ENCODE data around the gene IL22RA2.

- TF ChIP-seq, protein P1, sequence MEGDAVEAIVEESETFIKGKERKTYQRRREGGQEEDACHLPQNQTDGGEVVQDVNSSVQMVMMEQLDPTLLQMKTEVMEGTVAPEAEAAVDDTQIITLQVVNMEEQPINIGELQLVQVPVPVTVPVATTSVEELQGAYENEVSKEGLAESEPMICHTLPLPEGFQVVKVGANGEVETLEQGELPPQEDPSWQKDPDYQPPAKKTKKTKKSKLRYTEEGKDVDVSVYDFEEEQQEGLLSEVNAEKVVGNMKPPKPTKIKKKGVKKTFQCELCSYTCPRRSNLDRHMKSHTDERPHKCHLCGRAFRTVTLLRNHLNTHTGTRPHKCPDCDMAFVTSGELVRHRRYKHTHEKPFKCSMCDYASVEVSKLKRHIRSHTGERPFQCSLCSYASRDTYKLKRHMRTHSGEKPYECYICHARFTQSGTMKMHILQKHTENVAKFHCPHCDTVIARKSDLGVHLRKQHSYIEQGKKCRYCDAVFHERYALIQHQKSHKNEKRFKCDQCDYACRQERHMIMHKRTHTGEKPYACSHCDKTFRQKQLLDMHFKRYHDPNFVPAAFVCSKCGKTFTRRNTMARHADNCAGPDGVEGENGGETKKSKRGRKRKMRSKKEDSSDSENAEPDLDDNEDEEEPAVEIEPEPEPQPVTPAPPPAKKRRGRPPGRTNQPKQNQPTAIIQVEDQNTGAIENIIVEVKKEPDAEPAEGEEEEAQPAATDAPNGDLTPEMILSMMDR (optimal IDR thresholded peaks at IDR 0.05 in 1 of 3, IDR thresholded peaks at IDR 0.05 in 1 of 3, conservative IDR thresholded peaks at IDR 0.05 in 1 of 3; ENCODE audit: extremely low read depth in 1 of 3, insufficient read depth in 2 of 3, low read length in 3 of 3), result no peak
- TF ChIP-seq EZH2 (IDR thresholded peaks at IDR 0.05; ENCODE audit: low read length), result no peak
Measured at GRCh38 chr6:137222381-137222780, 48.9 kb upstream of the IL22RA2 start.
